SK-N-MC (cell line): ENCODE data around the gene DGCR2.

ENCODE experiments used
- EZH2 ChIP-seq: fragments of 200-600 bp; sonication (generic); IDR thresholded peaks from one replicate; pipeline ENCODE4 v1.6.1; 2017; ENCODE audit warnings: antibody characterized with exemption
- POLR2AphosphoS5 ChIP-seq: IDR thresholded peaks from 2 replicates; pipeline ENCODE4 v1.6.1; 2012; ENCODE audit warnings: mild to moderate bottlenecking, low read depth, low read length, borderline replicate concordance

- TF ChIP-seq EZH2 (no peak), POLR2AphosphoS5 (no peak)
Measured at GRCh38 chr22:19169947-19170318, 47.7 kb upstream of the DGCR2 start.
